Measurements from ENCODE around the gene CLEC2L.
A peak's percentile ranks its signal among the peaks of the same experiment; 100 is the strongest.
"Not testable (repeated sequence)": the region's sequence is repeated elsewhere in the genome, so short reads cannot be mapped to it uniquely, and the experiment has no call there.

The CLEC2L gene

DNA sequence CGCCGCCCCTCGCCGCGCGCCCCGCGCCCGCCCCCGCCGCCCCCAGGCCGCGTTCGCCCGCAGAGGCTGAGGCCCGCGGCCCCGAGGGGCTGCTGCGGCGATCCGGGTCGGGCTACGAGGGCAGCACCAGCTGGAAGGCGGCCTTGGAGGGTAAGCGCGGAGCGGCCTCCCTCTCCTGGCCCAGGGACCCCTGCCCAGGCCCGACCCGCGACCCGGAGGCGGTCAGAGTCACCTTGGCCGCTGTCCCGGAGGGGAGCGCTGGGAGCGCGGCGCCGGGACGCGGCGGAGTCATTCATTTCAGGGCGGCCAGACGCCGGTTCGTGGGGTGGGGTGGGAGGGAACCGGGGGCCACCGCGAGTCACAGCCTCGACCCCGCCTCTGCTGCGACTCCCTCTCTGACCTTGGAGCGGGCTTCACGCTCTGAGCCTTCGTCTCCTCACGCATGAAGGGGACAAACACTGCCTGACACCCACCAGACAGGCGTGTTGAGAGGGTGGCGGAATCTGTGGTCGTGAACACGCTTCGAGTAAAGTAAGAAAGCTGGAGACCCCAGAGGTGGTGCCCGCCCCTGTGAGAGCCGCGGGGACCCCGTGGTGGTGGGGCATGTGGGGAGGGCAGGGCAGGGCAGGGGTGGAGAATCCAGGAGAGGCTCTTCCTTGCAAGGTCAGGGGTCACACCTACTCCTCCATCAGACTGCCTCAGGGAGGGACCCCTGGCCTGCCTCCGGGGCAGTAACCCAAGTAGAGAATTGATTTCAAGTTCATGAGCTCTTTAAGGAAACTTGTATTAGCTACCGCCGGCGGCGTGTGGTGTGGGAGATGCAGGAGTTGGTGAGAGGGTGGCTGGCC, 707 bp downstream of the CLEC2L start:
- DNase-seq = peak in 1 of 2 experiments; percentile 20

DNA sequence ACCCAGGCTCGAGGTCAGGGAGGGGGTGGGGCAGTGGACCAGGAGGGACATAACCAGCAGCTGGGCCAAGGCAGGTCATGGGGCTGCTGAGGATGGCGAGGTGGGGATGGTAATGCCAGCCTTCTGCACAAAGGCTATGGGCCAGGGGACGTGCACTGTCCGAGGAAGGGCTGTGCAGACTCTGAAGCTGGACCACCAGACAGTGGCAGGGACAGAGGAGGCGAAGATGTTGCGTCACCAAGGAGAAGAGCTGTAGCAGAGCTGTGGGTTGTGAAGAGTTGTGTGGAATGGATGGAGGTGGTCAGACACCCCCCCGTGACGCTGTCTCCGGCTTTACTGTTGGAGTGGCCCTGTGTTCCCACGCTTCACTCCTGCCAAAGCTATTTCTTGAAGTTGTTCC, 1.8 kb downstream of the CLEC2L start:
- no peak for DNase-seq

GRCh38 chr7:139525750-139526149, 2.3 kb downstream of the CLEC2L start:
- no peak for DNase-seq

GRCh38 chr7:139526578-139527544, 3.4 kb downstream of the CLEC2L start:
- DNase-seq = no peak

DNA sequence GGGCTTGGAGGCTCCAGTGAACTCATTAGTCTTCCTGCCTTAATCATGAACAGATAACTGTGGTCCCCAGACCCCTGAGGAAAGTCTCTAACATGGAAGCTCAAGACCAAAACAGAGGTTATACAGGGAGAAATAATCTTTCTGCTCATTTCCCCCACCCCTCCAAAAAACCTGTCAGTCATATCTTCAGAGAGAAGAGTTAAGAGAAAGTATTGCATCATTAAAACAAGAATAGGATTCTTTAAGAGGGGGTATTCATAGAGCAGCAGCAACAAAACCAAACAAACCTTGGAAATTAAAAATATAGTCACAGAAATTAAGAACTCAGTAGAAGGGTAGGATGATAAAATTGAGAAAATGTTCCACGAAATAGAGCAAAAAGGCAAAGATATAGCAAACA, 7.6 kb downstream of the CLEC2L start:
- DNase-seq = no peak

GRCh38 chr7:139532636-139533155, 9.2 kb downstream of the CLEC2L start:
- DNase-seq = no peak

GRCh38 chr7:139534096-139534495, 10.6 kb downstream of the CLEC2L start:
- no peak for DNase-seq

DNA sequence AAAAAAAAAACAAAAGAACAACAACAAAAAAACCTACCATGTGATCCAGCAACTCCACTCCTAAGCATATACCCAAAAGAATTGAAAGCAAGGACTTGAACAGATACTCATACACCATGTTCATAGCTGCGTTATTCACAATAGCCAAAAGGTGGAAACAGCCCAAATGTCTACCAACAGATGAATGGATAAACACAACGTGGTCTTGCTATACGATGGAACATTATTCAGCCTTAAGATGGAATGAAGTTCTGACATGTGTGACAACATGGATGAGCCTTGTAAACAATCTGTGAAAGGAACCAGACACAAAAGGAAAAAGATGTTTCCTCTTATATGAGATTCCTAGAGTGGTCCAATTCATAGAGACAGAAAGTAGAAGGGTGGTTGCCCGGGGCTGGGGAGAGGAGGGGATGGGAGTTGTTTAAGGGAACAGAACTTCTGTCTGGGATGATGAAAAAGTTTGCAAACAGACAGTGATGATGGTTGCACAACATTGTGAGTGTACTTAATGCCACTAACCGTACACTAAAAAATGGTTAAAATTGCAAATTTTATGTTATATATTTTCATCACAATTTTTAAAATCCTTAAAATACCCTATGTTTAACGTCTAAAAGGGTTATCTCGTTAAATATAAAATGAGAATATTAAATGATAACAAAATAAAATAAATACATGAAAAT, 11.6 kb downstream of the CLEC2L start:
- DNase-seq = no peak

GRCh38 chr7:139536152-139536551, 12.7 kb downstream of the CLEC2L start:
- no peak for DNase-seq

- DNase-seq = no peak
Measured at GRCh38 chr7:139538881-139539635, 15.6 kb downstream of the CLEC2L start.

- no peak for DNase-seq
Measured at GRCh38 chr7:139540203-139540602, 16.7 kb downstream of the CLEC2L start.

- DNase-seq = peak in 1 of 2 experiments; percentile 12
Measured at GRCh38 chr7:139541600-139542307, 18.3 kb downstream of the CLEC2L start.

- no peak for DNase-seq
Measured at GRCh38 chr7:139542308-139543151, 19.0 kb downstream of the CLEC2L start.

GRCh38 chr7:139543801-139544603, 20.5 kb downstream of the CLEC2L start:
- DNase-seq = peak in 1 of 2 experiments; percentile 23

DNA sequence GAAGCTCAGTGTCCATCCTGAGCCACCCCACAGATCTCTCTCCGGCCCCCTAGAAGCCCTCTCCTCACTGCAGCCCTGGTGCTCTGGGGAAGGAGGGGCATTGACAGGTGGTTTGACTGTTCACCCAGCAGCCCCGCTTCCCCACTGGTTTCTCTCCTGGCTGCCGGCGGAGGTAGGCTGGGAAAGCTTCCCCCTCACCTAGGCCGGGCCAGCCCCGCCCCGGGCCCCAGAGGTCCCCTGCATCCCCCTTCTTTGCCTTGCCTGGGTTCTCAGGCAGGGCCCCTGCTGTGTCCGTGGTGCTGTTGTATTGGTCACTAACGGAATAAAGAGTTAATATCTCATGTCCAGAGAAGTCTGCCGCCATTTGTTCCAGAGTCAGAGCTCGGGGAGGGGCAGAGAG, 21.2 kb downstream of the CLEC2L start:
- DNase-seq = no peak

DNA sequence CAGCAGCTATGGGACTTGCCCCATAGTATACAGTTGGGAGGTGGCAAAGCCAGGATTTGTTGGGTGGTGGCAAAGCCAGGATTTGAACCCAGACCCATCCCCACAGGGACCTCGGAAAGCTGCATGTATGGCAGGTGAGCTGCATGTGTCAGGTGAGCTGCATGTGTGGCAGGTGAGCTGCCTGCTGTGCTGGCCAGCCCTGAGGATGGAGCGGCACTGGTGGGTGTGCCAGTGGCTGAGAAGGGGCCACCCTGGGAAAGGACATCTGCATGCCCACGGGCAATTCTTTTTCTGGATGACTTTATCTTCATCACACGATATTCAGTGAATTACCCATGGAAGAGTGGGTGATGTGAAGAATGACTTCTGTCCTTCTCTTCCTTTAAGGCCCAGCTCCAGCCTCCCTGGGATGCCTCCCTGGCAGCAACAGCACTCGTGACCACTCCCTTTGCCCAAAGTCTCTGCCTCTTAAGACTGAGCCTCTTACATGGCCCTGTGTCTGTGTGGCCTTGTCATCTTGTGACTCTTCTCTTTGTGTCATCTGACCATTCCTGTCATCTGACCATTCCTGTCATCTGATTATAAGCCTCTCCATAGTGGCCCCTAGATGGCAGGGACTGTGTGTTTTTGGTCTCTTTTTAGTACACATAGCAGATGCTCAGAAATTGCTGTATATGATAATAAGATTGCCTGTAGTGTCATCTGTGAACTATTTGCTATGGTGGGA, 25.0 kb downstream of the CLEC2L start:
- DNase-seq = no peak

DNA sequence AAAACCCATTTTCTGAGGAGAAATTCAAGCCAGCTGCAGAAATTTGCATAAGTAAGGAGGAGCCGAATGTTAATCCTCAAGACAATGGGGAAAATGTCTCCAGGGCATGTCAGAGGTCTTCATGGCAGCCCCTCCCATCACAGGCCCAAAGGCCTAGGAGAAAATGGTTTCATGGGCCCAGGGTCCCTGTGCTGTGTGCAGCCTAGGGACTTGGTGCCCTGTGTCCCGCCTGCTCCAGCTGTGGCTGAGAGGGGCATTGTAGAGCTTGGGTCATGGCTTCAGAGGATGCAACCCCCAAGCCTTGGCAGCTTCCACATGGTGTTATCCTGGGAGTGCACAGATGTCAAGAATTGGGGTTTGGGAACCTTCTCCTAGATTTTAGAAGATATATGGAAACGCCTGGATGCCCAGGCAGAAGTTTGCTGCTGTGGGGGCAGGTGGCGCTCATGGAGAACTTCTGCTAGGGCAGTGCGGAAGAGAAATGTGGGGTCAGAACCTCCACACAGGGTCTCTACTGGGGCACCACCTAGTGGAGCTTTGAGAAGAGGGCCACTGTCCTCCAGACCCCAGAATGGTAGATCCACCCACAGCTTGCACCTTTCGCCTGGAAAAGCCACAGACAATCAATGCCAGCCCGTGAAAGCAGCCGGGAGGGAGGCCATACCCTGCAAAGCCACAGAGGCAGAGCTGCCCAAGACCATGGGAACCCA, 30.7 kb downstream of the CLEC2L start:
- DNase-seq = not testable (repeated sequence)

Data from NCI-H526 (cell line).